ENCODE data around the gene TRDMT1.

TRDMT1 gene

DNA sequence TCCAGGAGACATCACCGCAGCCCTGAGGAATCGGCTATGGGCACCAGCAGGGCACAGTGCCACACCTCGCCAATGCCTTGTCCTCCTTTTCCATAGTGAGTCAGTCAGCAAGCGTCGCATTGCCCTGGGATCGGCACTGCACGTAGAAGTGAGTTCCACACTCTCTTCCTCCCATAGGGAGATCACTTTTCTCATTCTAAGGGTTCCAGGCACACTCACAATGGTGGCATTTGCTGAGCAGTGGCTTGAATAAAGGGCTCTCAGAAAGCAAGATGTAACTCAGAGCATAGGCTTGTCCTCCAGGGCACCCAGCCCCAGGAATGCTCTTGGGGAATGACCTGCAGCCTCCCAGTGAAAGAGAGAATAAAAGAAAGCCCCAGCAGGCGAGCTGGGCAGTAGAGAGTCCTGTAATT, 25.4 kb upstream of the TRDMT1 start:
- peak overlapping the region; percentile 97 for H3K4me3 ChIP-seq (ENCODE audit: low read depth, low read length)
- TF ChIP-seq, protein P1, sequence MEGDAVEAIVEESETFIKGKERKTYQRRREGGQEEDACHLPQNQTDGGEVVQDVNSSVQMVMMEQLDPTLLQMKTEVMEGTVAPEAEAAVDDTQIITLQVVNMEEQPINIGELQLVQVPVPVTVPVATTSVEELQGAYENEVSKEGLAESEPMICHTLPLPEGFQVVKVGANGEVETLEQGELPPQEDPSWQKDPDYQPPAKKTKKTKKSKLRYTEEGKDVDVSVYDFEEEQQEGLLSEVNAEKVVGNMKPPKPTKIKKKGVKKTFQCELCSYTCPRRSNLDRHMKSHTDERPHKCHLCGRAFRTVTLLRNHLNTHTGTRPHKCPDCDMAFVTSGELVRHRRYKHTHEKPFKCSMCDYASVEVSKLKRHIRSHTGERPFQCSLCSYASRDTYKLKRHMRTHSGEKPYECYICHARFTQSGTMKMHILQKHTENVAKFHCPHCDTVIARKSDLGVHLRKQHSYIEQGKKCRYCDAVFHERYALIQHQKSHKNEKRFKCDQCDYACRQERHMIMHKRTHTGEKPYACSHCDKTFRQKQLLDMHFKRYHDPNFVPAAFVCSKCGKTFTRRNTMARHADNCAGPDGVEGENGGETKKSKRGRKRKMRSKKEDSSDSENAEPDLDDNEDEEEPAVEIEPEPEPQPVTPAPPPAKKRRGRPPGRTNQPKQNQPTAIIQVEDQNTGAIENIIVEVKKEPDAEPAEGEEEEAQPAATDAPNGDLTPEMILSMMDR (IDR thresholded peaks at IDR 0.05; ENCODE audit: low read depth, low read length) = no peak

DNA sequence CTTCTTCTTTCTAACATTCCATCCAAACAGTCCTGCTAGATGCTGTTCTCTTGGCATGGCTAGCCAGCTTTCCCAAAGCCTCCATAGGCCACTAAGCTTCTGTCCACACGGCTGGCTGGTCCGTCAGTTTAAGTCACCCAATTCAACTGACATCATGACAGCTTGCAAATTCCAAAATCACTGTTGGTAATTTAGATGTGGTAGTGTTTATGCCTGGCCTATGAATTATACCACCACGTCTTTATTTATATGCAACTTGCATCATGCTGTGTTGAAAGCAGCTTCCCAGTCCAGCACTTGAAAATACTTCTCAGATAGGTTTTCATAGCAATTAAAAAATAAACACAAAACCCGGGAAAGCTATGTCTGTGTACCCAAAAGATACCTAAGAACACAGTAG, 24.3 kb upstream of the TRDMT1 start:
- H3K4me3 ChIP-seq (ENCODE audit: low read depth, low read length) = no peak overlapping the region
- TF ChIP-seq, protein P1 (IDR thresholded peaks at IDR 0.05; ENCODE audit: low read depth, low read length) = no peak

DNA sequence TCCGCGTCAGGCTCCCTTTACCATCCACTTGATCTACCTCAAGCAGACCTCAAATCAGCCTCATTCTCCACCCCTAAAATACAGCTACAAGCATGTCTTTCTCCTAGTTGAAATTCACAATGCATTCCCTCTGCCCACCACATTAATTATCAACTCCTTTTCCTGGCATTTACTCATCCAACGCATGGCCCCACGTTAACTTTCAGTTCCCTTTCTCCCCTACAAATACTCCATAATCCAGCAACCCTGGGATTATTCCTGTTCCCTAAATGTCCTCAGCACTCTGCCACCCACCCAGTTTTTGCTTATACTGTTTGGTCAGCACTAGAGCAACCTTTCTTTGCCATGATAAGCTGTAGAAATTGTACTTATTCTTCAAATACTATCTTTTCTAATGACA, 20.9 kb upstream of the TRDMT1 start:
- TF ChIP-seq, protein P1 (IDR thresholded peaks at IDR 0.05; ENCODE audit: low read depth, low read length) = no peak
- no peak overlapping the region for H3K4me3 ChIP-seq (ENCODE audit: low read depth, low read length)

DNA sequence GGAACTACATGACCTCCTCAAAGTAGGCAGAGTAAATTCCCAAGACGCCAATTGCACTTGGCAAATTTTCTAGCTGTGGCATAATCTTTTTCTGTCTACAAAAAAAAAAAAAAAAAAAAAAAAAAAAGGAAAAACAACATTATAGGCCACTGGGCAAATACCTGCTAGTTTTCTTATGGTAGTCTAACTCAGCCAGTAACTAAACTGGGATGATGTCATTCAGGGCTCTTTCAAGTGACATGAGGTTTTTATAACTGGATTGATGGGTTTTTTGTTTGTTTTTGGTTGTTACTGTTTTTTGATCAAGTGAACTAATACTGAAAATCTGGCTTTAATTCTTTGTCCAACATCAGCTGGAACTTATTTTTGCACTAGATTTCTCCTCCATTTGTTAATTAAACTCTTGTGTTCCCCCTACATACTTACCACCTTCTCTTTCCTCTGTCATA, 19.2 kb upstream of the TRDMT1 start:
- no peak overlapping the region for H3K4me3 ChIP-seq (ENCODE audit: low read depth, low read length)
- TF ChIP-seq, protein P1 (IDR thresholded peaks at IDR 0.05; ENCODE audit: low read depth, low read length) = no peak

DNA sequence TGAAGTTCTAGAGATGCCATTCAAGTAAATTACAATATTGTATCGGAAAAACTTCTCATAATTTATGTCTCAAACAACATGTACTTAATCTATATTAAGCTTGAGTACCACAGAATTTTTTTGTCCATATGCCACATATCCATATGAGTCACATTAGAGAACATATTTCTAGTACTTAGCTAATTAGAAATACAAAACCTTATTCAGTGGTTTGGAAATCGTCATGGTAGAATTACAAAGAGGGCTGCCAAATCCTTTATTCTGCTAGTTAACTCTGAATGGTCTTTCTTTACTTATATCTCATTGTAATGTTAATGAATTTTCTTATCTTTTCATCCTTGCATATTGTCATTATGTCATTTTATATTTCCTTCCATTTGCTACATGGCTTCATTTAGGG, 17.6 kb upstream of the TRDMT1 start:
- TF ChIP-seq, protein P1 (IDR thresholded peaks at IDR 0.05; ENCODE audit: low read depth, low read length) = no peak
- H3K4me3 ChIP-seq (ENCODE audit: low read depth, low read length) = no peak overlapping the region

DNA sequence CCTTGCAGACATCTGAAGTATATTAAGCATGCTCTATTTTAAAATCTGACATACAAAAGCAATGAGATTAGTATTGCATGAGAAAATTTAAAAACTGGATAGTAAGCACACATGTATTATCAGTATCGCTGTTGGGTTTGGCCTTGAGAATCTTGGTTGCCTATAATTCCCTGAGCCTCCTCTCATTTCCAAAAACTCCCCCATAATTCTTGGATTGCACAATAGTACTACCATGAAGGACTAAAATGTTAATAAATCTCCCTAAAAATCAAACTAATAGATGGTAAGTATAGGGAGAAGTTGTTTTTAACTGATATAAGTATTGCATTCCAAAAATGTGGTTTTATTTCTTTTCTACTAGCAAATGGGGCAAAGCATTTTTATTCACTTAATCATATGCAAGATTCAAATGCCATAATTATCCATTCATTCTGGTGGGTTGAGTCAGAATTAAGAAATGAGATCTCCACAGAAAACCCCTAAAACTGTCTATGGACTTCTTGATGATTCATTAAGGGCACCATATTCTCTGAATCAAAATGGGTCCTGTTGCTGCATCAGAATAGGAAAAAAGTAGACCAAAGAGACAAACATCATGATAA, 16.3 kb upstream of the TRDMT1 start:
- H3K4me3 ChIP-seq (ENCODE audit: low read depth, low read length) = no peak overlapping the region
- TF ChIP-seq, protein P1 (IDR thresholded peaks at IDR 0.05; ENCODE audit: low read depth, low read length) = no peak

DNA sequence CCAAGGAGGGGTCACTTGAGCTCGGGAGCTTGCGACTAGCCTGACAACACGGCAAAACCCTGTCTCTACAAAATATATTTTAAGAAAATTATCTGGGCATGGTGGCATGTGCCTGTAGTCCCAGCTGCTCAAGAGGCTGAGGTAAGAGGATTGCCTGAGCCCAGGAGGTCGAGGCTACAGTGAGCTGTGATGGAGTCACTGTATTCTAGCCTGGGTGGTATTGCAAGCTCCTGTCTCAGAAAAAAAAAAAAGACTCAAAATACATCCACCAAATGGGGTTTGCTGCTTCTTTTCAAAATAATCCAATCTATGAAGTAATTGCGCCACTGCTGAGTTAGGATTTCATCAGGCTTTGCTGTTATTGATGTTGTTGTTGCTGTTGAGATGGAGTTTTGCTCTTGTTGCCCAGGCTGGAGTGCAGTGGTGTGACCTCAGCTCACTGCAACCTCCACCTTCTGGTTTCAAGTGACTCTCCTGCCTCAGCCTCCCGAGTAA, 15.5 kb upstream of the TRDMT1 start:
- TF ChIP-seq, protein P1 (IDR thresholded peaks at IDR 0.05; ENCODE audit: low read depth, low read length) = no peak
- H3K4me3 ChIP-seq (ENCODE audit: low read depth, low read length) = no peak overlapping the region

All from WI38 (cell line).